C4-2B (cell line): ENCODE measurements around the gene GNAZ.

ENCODE experiments used
- H3K27ac ChIP-seq: fragments of 450-650 bp; 2 replicates; pipeline ENCODE4 v1.5.1; 2017
- CTCF ChIP-seq: fragments of 450-650 bp; conservative IDR thresholded peaks from 2 replicates; pipeline ENCODE4 v1.5.1; 2017; ENCODE audit warnings: mild to moderate bottlenecking
- ZFX ChIP-seq: fragments of 450-650 bp; IDR thresholded peaks from 2 replicates; pipeline ENCODE4 v1.6.1; 2017

The GNAZ gene

DNA sequence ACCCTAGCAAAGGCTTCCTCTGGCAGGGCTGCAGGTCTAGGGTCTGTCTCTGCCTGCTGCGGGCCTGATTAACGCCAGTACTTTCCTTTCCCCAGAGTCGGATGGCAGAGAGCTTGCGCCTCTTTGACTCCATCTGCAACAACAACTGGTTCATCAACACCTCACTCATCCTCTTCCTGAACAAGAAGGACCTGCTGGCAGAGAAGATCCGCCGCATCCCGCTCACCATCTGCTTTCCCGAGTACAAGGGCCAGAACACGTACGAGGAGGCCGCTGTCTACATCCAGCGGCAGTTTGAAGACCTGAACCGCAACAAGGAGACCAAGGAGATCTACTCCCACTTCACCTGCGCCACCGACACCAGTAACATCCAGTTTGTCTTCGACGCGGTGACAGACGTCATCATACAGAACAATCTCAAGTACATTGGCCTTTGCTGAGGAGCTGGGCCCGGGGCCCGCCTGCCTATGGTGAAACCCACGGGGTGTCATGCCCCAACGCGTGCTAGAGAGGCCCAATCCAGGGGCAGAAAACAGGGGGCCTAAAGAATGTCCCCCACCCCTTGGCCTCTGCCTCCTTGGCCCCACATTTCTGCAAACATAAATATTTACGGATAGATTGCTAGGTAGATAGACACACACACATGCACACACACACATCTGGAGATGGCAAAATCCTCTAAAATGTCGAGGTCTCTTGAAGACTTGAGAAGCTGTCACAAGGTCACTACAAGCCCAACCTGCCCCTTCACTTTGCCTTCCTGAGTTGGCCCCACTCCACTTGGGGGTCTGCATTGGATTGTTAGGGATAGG is 52.9 kb downstream of the GNAZ start:
- TF ChIP-seq CTCF (no peak), ZFX (no peak)
- H3K27ac ChIP-seq: no peak overlapping the region

DNA sequence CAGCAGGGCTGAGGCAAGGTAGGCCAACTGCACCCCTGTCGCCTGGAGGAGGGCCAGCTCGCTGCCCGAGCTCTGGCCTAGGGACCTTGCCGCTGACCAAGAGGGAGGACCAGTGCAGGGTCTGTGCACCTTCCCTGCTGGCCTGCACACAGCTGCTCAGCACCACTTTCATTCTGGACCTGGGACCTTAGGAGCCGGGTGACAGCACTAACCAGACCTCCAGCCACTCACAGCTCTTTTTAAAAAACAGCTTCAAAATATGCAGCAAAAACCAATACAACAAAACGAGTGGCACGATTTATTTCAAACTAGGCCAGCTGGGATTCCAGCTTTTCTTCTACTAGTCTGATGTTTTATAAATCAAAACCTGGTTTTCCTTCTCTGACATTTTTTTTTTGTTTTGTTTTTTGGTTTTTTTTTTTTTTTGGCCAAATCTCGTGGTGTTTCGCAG is 53.5 kb downstream of the GNAZ start:
- no peak overlapping the region for H3K27ac ChIP-seq
- TF ChIP-seq ZFX (no peak), CTCF (no peak)

DNA sequence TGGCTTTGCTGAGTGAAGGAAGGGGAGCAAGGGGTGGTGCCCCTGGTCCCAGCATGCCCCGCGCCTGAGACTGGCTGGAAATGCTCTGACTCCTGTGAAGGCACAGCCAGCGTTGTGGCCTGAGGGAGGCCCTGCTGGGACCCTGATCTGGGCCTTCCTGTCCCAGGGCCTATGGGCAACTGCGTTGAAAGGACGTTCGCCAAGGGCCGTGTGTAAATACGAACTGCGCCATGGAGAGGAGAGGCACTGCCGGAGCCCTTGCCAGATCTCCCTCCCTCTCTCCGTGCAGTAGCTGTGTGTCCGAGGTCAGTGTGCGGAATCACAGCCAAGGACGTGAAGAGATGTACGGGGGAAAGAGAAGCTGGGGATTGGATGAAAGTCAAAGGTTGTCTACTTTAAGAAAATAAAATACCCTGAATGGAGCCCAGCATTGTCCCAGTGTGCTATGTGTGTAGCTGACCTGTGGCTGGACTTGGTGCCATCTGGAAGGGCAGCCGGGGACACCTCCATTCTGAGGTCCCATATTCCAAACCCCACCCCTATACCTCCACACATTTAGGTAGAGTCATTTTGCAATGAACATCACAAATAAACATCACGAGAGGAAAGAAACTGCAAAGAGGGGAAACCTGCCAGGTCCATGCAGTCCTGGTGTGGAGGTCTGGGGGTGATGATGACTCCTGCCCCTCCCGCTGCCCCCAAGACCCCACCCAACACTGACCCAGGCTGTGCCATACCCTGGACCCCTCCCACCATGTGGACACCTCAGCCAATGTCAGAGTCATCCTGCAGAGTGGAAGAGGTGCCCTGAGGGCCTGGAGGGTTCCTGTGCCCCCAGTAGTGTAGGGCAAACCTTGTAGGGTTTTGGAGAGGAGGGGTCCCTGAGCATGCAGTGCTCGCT is 54.5 kb downstream of the GNAZ start:
- H3K27ac ChIP-seq: no peak overlapping the region
- TF ChIP-seq CTCF (no peak), ZFX (no peak)

DNA sequence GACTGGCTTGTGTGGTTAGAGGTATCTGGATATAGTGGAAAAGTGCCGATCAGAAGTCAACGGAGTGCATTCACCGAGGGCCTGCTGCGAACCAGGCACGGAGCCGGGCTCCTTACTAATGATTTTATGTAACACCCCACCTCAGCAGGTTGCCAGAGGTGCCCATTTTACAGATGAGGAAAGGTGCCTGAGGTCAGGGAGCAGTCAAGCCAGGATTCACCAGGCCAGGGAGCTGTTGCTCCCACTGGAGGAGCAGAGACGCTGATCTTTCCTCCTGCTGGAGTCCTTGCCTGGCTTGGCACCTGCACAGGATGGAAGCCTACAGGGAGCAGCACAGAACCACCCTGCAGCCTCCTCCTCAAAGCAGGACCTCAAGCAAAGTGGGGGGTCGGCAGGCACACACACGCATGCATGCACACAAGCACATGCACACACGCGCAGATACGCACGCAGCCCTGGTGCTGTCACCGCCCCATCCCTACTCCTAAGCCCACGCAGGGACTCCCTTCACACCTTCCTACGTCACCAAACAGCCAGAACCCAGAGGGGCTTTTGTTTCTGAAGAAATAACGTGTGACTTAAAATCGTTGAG is 55.3 kb downstream of the GNAZ start:
- TF ChIP-seq ZFX (no peak), CTCF (no peak)
- no peak overlapping the region for H3K27ac ChIP-seq

DNA sequence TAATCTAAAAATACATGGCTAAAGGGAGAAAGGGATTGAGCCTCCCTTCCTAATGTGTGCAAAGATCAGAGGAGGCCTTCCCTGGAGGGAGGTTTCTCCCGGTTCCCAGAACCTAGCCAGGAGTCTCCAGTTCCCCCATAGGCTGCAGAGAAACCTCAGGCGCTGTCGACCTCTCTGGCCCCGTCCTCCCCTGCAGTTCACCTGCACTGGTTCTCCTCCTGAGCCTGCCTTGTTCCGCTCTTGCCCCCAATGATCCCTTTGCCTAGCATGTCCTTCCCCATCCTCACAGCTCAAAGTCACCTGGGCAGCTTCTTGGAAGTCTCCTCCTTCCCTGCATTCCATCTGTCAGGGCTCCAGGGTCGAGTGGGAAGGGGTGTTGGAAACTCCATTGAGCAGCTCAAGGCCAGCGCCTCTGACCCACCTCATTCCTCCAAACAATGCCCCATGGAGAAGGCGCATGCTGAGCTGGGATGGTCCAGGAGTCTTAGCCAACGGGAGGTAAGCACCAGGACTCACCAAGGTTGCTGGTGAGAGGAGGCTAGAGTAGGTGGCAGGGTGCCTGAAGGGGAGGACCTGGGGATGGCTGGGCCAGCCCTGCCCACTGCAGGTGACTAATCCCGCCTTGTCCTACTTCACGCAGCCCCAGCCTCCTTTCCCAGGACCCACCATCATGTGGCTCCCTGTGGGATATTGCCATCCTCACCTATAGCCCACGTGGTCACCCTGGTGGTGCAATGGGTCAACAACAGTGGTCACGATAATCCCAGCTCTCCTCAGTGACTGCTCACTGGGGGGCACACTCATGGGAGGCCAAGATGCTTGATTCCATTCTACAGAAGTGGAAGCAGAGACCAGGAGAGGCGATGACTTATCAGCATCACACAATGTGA is 56.1 kb downstream of the GNAZ start:
- H3K27ac ChIP-seq: no peak overlapping the region
- TF ChIP-seq CTCF (no peak), ZFX (no peak)

- TF ChIP-seq CTCF (no peak), ZFX (no peak)
- H3K27ac ChIP-seq: no peak overlapping the region
Observed at GRCh38 chr22:23127055-23127756, 56.9 kb downstream of the GNAZ start.
